ENCODE results near the gene RPL31. TPM values are rescaled to one million over a fixed set of nuclear protein-coding genes. Genes with fewer than 3 reads are reported as not detected.
A peak's percentile ranks its signal among the peaks of the same experiment; 100 is the strongest.

Gene RPL31
- total RNA-seq, 3 donors from 2014 or later: 1,654 to 2,512 (median 1,741) TPM

- Histone ChIP-seq H3K9me3 (no peaks in the 10 kb centered on the region), H3K27me3 (no peaks in the 10 kb centered on the region), H3K4me1 (no peaks in the 10 kb centered on the region), H3K4me3 (no peak overlapping the region), H3K36me3 (no peaks in the 10 kb centered on the region), H3K27ac (peak overlapping the region; percentile 48 to 78)
- no peak for DNase-seq (ENCODE audit: low spot score in 2 of 2)
- TF ChIP-seq POLR2A (IDR thresholded peaks at IDR 0.05): no peak
- TF ChIP-seq, protein P1, sequence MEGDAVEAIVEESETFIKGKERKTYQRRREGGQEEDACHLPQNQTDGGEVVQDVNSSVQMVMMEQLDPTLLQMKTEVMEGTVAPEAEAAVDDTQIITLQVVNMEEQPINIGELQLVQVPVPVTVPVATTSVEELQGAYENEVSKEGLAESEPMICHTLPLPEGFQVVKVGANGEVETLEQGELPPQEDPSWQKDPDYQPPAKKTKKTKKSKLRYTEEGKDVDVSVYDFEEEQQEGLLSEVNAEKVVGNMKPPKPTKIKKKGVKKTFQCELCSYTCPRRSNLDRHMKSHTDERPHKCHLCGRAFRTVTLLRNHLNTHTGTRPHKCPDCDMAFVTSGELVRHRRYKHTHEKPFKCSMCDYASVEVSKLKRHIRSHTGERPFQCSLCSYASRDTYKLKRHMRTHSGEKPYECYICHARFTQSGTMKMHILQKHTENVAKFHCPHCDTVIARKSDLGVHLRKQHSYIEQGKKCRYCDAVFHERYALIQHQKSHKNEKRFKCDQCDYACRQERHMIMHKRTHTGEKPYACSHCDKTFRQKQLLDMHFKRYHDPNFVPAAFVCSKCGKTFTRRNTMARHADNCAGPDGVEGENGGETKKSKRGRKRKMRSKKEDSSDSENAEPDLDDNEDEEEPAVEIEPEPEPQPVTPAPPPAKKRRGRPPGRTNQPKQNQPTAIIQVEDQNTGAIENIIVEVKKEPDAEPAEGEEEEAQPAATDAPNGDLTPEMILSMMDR (IDR thresholded peaks at IDR 0.05): no peak
- intact Hi-C loops (cut with DNase I; ENCODE audit: low total_unique reads): no loop called here
These were observed 18.3 kb upstream of the RPL31 start for GRCh38 chr2:100983684-100984310.

- Histone ChIP-seq H3K4me1 (no peaks in the 10 kb centered on the region), H3K27ac (no peak overlapping the region), H3K9me3 (no peaks in the 10 kb centered on the region), H3K27me3 (no peaks in the 10 kb centered on the region), H3K36me3 (no peaks in the 10 kb centered on the region), H3K4me3 (no peak overlapping the region)
- TF ChIP-seq POLR2A (IDR thresholded peaks at IDR 0.05) (no peak), POLR2AphosphoS5 (IDR thresholded peaks at IDR 0.05) (peak in 2 of 3 donors; percentile 21 to 31)
- TF ChIP-seq, protein P1 (IDR thresholded peaks at IDR 0.05): peak; percentile 90 to 93 (median 91)
- intact Hi-C loops (cut with DNase I; ENCODE audit: low total_unique reads): no loop called here
- DNase-seq (ENCODE audit: low spot score in 2 of 2): peak; percentile 64 to 73
These were observed 17.2 kb upstream of the RPL31 start for GRCh38 chr2:100984892-100985307.

DNA sequence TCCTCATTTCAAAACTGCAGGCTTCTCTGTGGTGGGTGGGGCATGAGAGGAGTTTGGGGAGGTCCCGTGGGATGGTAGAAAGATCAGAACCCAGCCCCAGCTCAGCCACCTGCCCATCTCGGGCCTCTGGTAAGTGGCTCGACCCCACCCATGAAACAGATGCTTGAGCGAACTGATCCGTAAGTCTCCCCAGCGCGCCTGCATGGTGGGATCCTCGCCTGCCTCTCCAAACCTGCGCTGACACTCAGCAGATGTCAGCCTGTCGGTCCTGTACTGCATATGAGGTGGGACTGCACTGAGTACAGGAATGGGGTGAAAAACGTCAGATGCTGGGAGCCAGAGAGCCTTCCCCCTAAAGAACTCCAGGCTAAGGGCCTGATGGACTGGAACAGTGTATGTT lies 15.9 kb upstream of the RPL31 start:
- H3K36me3 ChIP-seq: no peaks in the 10 kb centered on the region
- no peaks in the 10 kb centered on the region for H3K4me1 ChIP-seq
- H3K4me3 ChIP-seq: no peak overlapping the region
- H3K27me3 ChIP-seq: no peaks in the 10 kb centered on the region
- TF ChIP-seq, protein P1 (IDR thresholded peaks at IDR 0.05): no peak
- no peak for TF ChIP-seq POLR2AphosphoS5 (IDR thresholded peaks at IDR 0.05)
- no peak for TF ChIP-seq POLR2A (IDR thresholded peaks at IDR 0.05)
- H3K27ac ChIP-seq: no peak overlapping the region
- DNase-seq (ENCODE audit: low spot score in 2 of 2): no peak
- intact Hi-C loops (cut with DNase I; ENCODE audit: low total_unique reads): no loop called here
- no peaks in the 10 kb centered on the region for H3K9me3 ChIP-seq

DNA sequence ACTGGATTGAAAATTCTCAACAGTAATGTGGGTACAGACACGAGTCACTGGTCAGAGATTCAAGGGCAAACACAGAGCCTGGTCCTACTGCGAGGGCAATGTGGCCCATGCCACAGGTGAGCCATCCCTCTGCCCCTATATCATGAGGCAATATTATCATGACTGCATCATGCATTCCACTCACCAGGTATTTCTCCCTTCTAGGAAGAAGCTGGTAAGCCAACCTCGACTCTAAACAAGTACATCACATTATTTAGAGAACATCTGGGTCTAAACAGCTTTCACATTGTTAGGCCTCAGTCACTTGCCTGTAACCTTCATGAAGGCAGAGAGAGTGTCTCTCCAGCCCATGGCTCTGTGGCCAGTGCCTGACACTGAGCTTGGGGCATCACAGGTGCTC lies 14.6 kb upstream of the RPL31 start:
- H3K36me3 ChIP-seq: no peaks in the 10 kb centered on the region
- H3K27me3 ChIP-seq: no peaks in the 10 kb centered on the region
- H3K27ac ChIP-seq: no peak overlapping the region
- TF ChIP-seq POLR2A (IDR thresholded peaks at IDR 0.05) (no peak), POLR2AphosphoS5 (IDR thresholded peaks at IDR 0.05) (no peak)
- TF ChIP-seq, protein P1 (IDR thresholded peaks at IDR 0.05): no peak
- H3K9me3 ChIP-seq: no peaks in the 10 kb centered on the region
- no peaks in the 10 kb centered on the region for H3K4me1 ChIP-seq
- H3K4me3 ChIP-seq: no peak overlapping the region
- DNase-seq (ENCODE audit: low spot score in 2 of 2): no peak
- intact Hi-C loops (cut with DNase I; ENCODE audit: low total_unique reads): no loop called here

DNA sequence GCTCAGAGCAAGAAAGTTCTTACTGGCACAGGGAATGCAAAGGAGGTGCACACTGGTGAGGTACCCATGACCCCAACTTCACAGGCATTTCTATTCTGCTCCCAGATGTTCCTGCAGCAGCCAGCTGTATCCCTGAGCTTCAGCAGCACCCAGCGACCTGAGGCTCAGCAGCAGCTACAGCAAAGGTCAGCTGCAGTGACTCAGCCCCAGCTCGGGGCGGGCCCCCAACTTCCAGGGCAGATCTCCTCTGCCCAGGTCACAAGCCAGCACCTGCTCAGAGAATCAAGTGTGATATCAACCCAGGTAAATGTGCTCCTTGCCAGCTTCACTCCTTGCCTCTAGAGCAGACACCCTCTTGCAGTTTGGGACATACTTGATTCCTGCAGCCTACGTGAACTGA lies 14.1 kb upstream of the RPL31 start:
- Histone ChIP-seq H3K27ac (no peak overlapping the region), H3K4me1 (no peaks in the 10 kb centered on the region), H3K4me3 (no peak overlapping the region), H3K27me3 (no peaks in the 10 kb centered on the region), H3K36me3 (no peaks in the 10 kb centered on the region), H3K9me3 (no peaks in the 10 kb centered on the region)
- intact Hi-C loops (cut with DNase I; ENCODE audit: low total_unique reads): no loop called here
- no peak for DNase-seq (ENCODE audit: low spot score in 2 of 2)
- TF ChIP-seq, protein P1 (IDR thresholded peaks at IDR 0.05): no peak
- TF ChIP-seq POLR2AphosphoS5 (IDR thresholded peaks at IDR 0.05): no peak
- TF ChIP-seq POLR2A (IDR thresholded peaks at IDR 0.05): no peak

All from breast epithelium (tissue), 4 donors.